Embryonic facial prominence (tissue), 1 donor: ENCODE data around the gene TMED8.

Experiments used
- DNase-seq: peaks from one replicate; pipeline ENCODE4 v3.0.0-alpha.2; 2016; ENCODE audit errors: extremely low spot score

Gene TMED8

GRCh38 chr14:77296906-77297305, 80.0 kb downstream of the TMED8 start:
- no peak for DNase-seq

DNA sequence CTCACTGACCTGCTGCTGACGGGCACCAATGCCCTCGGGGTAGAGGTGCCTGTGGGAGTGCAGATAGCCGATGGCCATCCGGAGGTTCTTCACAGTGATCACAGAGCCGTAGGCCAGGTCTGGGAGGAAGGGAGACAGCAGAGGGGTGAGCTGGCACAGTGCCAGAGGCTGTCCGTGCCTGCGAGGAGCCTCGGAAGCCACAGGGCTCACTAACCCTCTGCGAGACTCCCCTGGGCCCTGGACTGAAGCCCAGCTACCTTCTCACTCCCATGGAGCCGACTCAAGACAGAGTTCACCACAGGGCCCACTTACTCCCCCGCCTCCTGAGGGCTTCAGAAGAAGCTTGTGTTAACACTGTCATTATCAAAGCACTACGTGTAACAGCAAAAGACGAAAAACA, 80.7 kb downstream of the TMED8 start:
- no peak for DNase-seq

DNA sequence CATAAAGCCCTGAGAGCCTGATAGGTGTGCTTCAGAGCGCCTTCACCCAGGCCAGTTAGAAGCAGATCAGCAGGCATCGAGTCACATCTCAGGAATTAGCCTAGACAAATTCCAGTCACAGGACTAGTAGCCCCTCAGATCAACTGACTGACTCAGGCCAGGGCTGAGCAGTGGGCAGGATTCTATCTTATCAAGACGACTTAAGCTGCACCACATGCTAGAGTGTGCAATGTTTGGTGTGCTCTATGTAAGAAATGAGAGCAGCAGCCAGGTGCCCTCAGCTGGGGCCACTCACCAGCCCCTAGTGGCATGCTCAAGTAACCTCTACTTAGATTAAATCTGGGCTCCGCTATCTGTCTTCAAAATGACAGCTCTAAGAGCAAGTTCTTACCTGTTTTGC, 86.2 kb downstream of the TMED8 start:
- DNase-seq: no peak

DNA sequence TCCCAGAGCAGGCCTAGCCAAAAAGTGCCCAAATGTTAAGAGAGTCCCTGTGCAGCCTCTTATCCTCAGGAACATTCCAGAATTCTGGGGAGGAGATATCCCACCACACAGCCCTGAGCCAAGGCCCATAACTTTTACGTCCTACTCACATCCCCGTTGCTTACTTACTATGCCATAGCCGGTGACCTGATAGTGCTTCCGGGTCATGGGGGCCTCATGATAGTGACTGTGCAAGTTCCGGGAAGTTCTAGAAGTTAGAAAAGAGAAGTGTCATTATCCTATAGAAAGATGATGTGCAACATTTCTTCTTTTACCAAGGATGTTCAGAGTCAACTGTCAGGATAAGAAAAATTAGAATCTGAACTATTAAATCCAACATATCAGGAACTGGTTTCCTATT, 90.3 kb downstream of the TMED8 start:
- no peak for DNase-seq
